Fibroblast of lung (primary cell): ENCODE measurements around the gene FBXO38. TPM values are rescaled to one million over a fixed set of nuclear protein-coding genes. Genes with fewer than 3 reads are reported as not detected.
A peak's percentile ranks its signal among the peaks of the same experiment; 100 is the strongest.

Experiments
- DNase-seq, 2 donors: peaks; one replicate each; pipeline versions ENCODE4 v3.0.0 to v3.0.0-alpha.2; 2010; ENCODE audit warnings: low read depth in 2 of 2
- H2AFZ ChIP-seq: 2 replicates; pipeline ENCODE4 v1.5.1; 2012; ENCODE audit warnings: low read length, control low read depth, inconsistent platforms
- H3K27ac ChIP-seq: 2 replicates; pipeline ENCODE4 v1.5.1; 2011; ENCODE audit warnings: low read length, control low read depth; ENCODE audit not compliant: insufficient read depth
- H3K27me3 ChIP-seq: 2 replicates; pipeline ENCODE4 v1.5.1; 2011; ENCODE audit warnings: mild to moderate bottlenecking, low read length; ENCODE audit not compliant: control insufficient read depth, insufficient read depth
- H3K36me3 ChIP-seq: 2 replicates; pipeline ENCODE4 v1.5.1; 2011; ENCODE audit warnings: low read length; ENCODE audit not compliant: control insufficient read depth, insufficient read depth
- H3K4me1 ChIP-seq: 2 replicates; pipeline ENCODE4 v1.5.1; 2011; ENCODE audit warnings: low read length; ENCODE audit not compliant: control insufficient read depth, insufficient read depth; ENCODE audit errors: extremely low read depth
- H3K4me2 ChIP-seq: 2 replicates; pipeline ENCODE4 v1.5.1; 2011; ENCODE audit warnings: low read length, control low read depth; ENCODE audit not compliant: insufficient read depth; ENCODE audit errors: extremely low read depth
- H3K4me3 ChIP-seq, 4 experiments: fragments of 200-600 bp in 1 of 4; sonication (generic) in 1 of 4; replicated peaks in 1 of 4; 2 replicates each; pipeline ENCODE4 v1.5.1; 2011 to 2016; ENCODE audit warnings: low read length in 4 of 4, low read depth in 3 of 4, mild to moderate bottlenecking in 3 of 4, control low read depth in 2 of 4, inconsistent platforms in 1 of 4, mixed read lengths in 1 of 4; ENCODE audit not compliant: insufficient read depth in 1 of 4; ENCODE audit errors: control extremely low read depth in 1 of 4
- H3K79me2 ChIP-seq: 2 replicates; pipeline ENCODE4 v1.5.1; 2012; ENCODE audit warnings: mild to moderate bottlenecking, low read length, inconsistent platforms; ENCODE audit not compliant: control insufficient read depth, insufficient read depth
- H3K9ac ChIP-seq: 2 replicates; pipeline ENCODE4 v1.5.1; 2011; ENCODE audit warnings: mild to moderate bottlenecking, low read length, control low read depth; ENCODE audit not compliant: insufficient read depth
- H3K9me3 ChIP-seq: 2 replicates; pipeline ENCODE4 v1.5.1; 2012; ENCODE audit warnings: low read depth, low read length; ENCODE audit not compliant: control insufficient read depth, insufficient read depth
- H4K20me1 ChIP-seq: 2 replicates; pipeline ENCODE4 v1.5.1; 2011; ENCODE audit warnings: low read length; ENCODE audit not compliant: control insufficient read depth, insufficient read depth; ENCODE audit errors: extremely low read depth
- EZH2 ChIP-seq: IDR thresholded peaks from 2 replicates; pipeline ENCODE4 v1.5.1; 2012; ENCODE audit warnings: low read length, control low read depth, mild to moderate bottlenecking; ENCODE audit errors: missing control alignments
- polyA minus RNA-seq: library from RNA; depleted of rRNA, polyadenylated mRNA; stranded (reverse); fragments of >200 nt; gene quantifications from 2 replicates; pipeline ENCODE4 v1.2.3, GENCODE V29; 2011; ENCODE audit warnings: low replicate concordance
- polyA plus RNA-seq, 2 donors: library from polyadenylated mRNA; depleted of rRNA in 1 of 2; stranded (reverse) in 1 of 2; unstranded in 1 of 2; fragments of >200 nt; gene quantifications; 2 replicates each; pipeline ENCODE4 v1.2.1, GENCODE V29; 2011 to 2012; ENCODE audit warnings: missing spikeins in 1 of 2
- total RNA-seq: library from RNA; depleted of rRNA; stranded (reverse); fragments of >200 nt; gene quantifications from 2 replicates; pipeline ENCODE4 v1.2.1, GENCODE V29; 2014
- TF ChIP-seq, protein P1 (sequence below), 2 donors: IDR thresholded peaks in 1 of 2; conservative IDR thresholded peaks in 1 of 2; 1 replicate in 1 of 2; 2 replicates in 1 of 2; pipeline ENCODE4 v1.5.1; 2011 to 2012; ENCODE audit warnings: low read length in 2 of 2, control low read depth in 1 of 2, inconsistent platforms in 1 of 2, low read depth in 1 of 2, mild to moderate bottlenecking in 1 of 2

Gene FBXO38, protein sequence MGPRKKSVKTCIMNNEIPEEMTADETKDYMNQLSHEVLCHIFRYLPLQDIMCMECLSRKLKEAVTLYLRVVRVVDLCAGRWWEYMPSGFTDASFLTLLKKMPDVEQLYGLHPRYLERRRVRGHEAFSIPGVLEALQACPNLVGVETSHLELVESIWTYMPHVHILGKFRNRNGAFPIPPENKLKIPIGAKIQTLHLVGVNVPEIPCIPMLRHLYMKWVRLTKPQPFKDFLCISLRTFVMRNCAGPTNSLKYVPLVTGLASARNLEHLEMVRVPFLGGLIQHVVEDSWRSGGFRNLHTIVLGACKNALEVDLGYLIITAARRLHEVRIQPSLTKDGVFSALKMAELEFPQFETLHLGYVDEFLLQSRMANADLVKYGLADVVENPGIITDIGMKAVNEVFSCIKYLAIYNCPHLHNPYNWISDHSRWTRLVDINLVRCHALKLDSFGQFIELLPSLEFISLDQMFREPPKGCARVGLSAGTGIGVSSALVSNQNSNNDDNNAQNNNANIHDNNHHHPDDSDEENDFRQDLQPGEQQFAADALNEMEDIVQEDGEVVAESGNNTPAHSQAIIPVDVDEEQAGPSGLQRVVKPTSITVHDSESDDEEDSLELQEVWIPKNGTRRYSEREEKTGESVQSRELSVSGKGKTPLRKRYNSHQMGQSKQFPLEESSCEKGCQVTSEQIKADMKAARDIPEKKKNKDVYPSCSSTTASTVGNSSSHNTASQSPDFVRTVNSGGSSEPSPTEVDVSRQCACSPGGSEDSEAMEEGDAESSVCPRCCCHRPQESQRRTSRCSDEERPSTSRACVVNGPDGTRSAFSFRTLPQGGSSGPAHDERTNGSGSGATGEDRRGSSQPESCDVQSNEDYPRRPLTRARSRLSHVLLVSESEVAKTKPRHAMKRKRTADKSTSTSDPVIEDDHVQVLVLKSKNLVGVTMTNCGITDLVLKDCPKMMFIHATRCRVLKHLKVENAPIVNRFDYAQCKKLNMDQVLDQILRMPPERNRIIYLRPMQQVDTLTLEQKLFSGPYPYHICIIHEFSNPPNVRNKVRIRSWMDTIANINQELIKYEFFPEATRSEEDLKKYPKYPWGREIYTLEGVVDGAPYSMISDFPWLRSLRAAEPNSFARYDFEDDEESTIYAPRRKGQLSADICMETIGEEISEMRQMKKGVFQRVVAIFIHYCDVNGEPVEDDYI
- total RNA-seq (50.3 and 62.4 TPM in 2 replicates), polyA plus RNA-seq (18.1 and 25.0 TPM in 2 replicates), polyA minus RNA-seq (34.6 and 41.8 TPM in 2 replicates)
- polyA plus RNA-seq (2012), result 14.5 and 20.4 TPM in 2 replicates

DNA sequence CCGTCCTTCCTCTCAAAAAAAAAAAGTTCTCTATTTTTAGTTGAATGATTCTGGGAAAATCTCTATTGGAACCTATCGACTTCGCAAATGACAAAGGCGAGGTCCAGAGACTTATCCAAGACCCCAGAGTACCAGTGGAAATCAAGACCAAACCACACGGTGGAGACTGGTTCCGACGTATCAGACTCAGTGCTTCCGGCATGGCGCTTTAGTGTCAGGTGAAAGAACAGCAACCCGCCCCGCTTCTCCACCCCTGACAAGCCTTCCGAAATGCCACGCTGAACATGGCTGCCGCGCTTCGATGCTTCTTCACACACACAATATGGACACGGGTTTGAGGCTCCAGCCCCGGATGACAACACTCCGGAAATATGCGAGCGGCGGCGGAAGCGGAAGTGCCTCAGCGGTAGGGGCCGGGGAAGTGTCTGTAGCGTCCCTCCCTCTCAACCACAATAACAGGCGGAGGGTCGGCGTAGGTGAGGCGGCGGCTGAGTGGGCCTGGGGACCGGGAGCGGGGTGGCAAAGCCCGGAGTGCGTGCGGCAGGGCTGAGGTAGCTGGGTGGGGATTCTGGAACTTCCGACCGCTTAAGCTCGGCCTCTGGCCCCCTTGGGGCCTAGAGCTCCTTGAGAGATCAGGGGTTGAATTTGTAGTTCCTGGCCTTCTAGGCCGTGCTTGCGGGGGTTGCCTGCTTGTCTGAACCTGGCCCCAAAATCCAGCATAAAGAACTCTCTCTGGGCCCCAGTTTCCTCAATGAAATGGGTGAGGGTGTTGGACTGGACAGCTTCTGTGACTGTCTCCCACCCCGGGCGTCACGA, at the start of gene FBXO38:
Gene FBXO38, plus strand, starts transcription at position 395 of the 816 bp plus-strand sequence. CDS start 10,819 bp downstream, outside the sequence.
- Histone ChIP-seq H4K20me1 (no peaks in the 10 kb centered on the region), H3K79me2 (peaks cover 39% of the 10 kb centered on the region)
- no peak for TF ChIP-seq EZH2
- TF ChIP-seq, protein P1, sequence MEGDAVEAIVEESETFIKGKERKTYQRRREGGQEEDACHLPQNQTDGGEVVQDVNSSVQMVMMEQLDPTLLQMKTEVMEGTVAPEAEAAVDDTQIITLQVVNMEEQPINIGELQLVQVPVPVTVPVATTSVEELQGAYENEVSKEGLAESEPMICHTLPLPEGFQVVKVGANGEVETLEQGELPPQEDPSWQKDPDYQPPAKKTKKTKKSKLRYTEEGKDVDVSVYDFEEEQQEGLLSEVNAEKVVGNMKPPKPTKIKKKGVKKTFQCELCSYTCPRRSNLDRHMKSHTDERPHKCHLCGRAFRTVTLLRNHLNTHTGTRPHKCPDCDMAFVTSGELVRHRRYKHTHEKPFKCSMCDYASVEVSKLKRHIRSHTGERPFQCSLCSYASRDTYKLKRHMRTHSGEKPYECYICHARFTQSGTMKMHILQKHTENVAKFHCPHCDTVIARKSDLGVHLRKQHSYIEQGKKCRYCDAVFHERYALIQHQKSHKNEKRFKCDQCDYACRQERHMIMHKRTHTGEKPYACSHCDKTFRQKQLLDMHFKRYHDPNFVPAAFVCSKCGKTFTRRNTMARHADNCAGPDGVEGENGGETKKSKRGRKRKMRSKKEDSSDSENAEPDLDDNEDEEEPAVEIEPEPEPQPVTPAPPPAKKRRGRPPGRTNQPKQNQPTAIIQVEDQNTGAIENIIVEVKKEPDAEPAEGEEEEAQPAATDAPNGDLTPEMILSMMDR (conservative IDR thresholded peaks at IDR 0.05 in 1 of 2, IDR thresholded peaks at IDR 0.05 in 1 of 2; ENCODE audit: low read depth in 1 of 2, low read length in 2 of 2), result no peak

DNA sequence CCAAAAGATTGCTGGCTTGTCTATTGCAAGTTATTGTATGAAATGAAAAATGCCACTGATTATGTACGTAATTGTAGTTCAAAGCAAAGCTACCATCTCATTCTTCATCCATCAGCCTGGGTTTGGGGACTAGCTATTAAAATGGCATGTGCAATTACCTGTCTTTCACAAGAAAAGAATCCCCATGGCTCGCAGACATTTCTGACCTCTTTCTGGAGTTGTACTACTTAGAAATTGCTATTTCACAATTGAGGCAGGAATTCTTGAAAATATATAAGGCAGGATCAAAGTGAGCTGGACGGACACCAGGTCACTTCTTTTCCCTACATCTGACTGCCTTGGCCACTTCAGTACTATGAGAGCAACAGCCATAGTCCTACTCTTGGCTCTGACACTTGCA, 48.5 kb upstream of the FBXO38 start, which contains the start of gene SPINK9:
Gene SPINK9, plus strand, starts transcription at position 301 of the 400 bp plus-strand sequence. Its CDS starts 55 bp downstream, at position 356.
- Histone ChIP-seq H3K9me3 (no peaks in the 10 kb centered on the region), H2AFZ (no peak within 1 kb of the TSS), H3K4me1 (no peaks in the 10 kb centered on the region), H3K4me3 (no peak within 1 kb of the TSS), H3K36me3 (no peaks in the 10 kb centered on the region), H3K27ac (no peak within 1 kb of the TSS), H4K20me1 (no peaks in the 10 kb centered on the region), H3K27me3 (no peaks in the 10 kb centered on the region), H3K79me2 (no peaks in the 10 kb centered on the region), H3K4me2 (no peak within 1 kb of the TSS), H3K9ac (no peak within 1 kb of the TSS)
- TF ChIP-seq EZH2, result no peak
- TF ChIP-seq, protein P1 (conservative IDR thresholded peaks at IDR 0.05 in 1 of 2, IDR thresholded peaks at IDR 0.05 in 1 of 2; ENCODE audit: low read depth in 1 of 2, low read length in 2 of 2), result no peak
- no peak for DNase-seq

More for the DNA sequence above, at the start of gene FBXO38:
- peak; percentile 96 for DNase-seq
- Histone ChIP-seq H3K36me3 (no peaks in the 10 kb centered on the region), H2AFZ (peak within 1 kb of the TSS; percentile 91), H3K9me3 (no peaks in the 10 kb centered on the region), H3K4me2 (peak within 1 kb of the TSS; percentile 100), H3K4me1 (peaks cover 13% of the 10 kb centered on the region), H3K9ac (peak within 1 kb of the TSS; percentile 80), H3K27me3 (no peaks in the 10 kb centered on the region), H3K27ac (peak within 1 kb of the TSS; percentile 98), H3K4me3 (peak within 1 kb of the TSS; percentile 84 to 99 (median 93))
